HG03060 (cell line): ENCODE measurements around the gene QSOX2.

Source experiments
- ATAC-seq: cut with Tn5 transposase; IDR thresholded peaks from one replicate; pipeline ENCODE4 v1.9.1; 2021; ENCODE audit warnings: low read depth, moderate number of reproducible peaks; ENCODE audit not compliant: unreplicated experiment

QSOX2 gene

GRCh38 chr9:136192289-136193126 lies 53.1 kb downstream of the QSOX2 start:
- ATAC-seq: no peak

- no peak for ATAC-seq
These were observed 53.7 kb downstream of the QSOX2 start for GRCh38 chr9:136191960-136192286.

- no peak for ATAC-seq
These were observed 54.3 kb downstream of the QSOX2 start for GRCh38 chr9:136191099-136191959.

GRCh38 chr9:136190656-136191055 lies 55.0 kb downstream of the QSOX2 start:
- no peak for ATAC-seq

- no peak for ATAC-seq
These were observed 55.4 kb downstream of the QSOX2 start for GRCh38 chr9:136190237-136190601.

- no peak for ATAC-seq
These were observed 56.0 kb downstream of the QSOX2 start for GRCh38 chr9:136189394-136190236.

- no peak for ATAC-seq
These were observed 57.7 kb downstream of the QSOX2 start for GRCh38 chr9:136187683-136188586.

GRCh38 chr9:136187197-136187596 lies 58.4 kb downstream of the QSOX2 start:
- no peak for ATAC-seq

GRCh38 chr9:136186386-136186785 lies 59.2 kb downstream of the QSOX2 start:
- no peak for ATAC-seq

- ATAC-seq: no peak
These were observed 59.8 kb downstream of the QSOX2 start for GRCh38 chr9:136185596-136186366.

GRCh38 chr9:136185066-136185465 lies 60.5 kb downstream of the QSOX2 start:
- no peak for ATAC-seq

GRCh38 chr9:136182850-136183422 lies 62.7 kb downstream of the QSOX2 start:
- ATAC-seq: no peak

GRCh38 chr9:136182420-136182787 lies 63.2 kb downstream of the QSOX2 start:
- ATAC-seq: no peak

GRCh38 chr9:136181784-136182419 lies 63.7 kb downstream of the QSOX2 start:
- ATAC-seq: no peak

GRCh38 chr9:136180586-136180985 lies 65.0 kb downstream of the QSOX2 start:
- no peak for ATAC-seq

- no peak for ATAC-seq
These were observed 65.9 kb downstream of the QSOX2 start for GRCh38 chr9:136179761-136180160.

- ATAC-seq: no peak
These were observed 66.5 kb downstream of the QSOX2 start for GRCh38 chr9:136179101-136179616.

- no peak for ATAC-seq
These were observed 66.9 kb downstream of the QSOX2 start for GRCh38 chr9:136178773-136179075.
